ENCODE results near the gene ZBTB7A. TPM values are rescaled to one million over a fixed set of nuclear protein-coding genes. Genes with fewer than 3 reads are reported as not detected.

Gene ZBTB7A
- total RNA-seq, 1 experiment from 2014 or later = 8.6 TPM

GRCh38 chr19:4058693-4059452 lies 7.8 kb downstream of the ZBTB7A start:
- H3K4me3 ChIP-seq = no peak overlapping the region
- no peaks in the 10 kb centered on the region for H3K9me3 ChIP-seq (replicated peaks)
- no peaks in the 10 kb centered on the region for H3K27me3 ChIP-seq
- no peaks in the 10 kb centered on the region for H3K4me1 ChIP-seq
- H3K36me3 ChIP-seq = peaks cover 12% of the 10 kb centered on the region
- DNase-seq = no peak
- no peak overlapping the region for H3K27ac ChIP-seq

DNA sequence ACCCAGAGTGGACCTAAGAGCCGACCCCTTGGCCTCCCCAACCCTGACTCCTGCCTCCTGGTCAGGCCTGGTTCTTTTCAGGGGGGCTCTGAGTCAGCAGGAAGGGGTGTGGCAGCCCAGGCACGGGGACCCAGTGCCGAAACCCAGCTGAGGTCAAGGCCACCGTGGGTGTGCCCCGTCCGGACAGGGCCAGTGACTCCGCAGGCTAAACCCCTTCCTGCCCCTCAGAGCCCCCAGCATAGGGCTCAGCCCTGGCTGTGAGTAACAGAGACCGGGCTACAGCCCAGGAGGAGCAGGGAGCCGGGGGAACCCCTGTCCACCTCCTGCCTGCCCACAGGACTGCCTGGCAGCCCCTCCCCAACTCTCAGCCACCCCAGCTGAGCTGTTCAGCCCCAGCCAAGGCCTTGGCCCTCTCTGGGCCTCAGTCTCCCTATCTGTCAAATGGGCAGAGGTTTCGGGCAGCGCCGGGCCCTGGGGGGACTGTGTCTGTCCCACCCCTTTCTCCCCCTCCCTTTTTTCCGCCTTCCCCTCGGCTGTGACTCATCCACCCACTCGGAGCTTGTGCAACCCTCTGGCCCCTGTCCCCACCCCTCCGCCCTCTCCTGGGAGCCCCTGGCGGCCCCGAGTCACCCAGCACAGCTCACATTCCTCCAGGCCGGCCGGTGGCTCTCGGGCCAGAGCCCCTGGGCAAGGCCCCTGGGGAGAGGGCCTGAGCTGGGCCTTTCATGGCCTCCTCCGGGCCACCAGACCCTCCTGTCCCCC lies 8.6 kb downstream of the ZBTB7A start:
- Histone ChIP-seq H3K4me3 (no peak overlapping the region), H3K27me3 (no peaks in the 10 kb centered on the region), H3K4me1 (no peaks in the 10 kb centered on the region), H3K36me3 (peaks cover 20% of the 10 kb centered on the region), H3K27ac (no peak overlapping the region), H3K9me3 (replicated peaks) (no peaks in the 10 kb centered on the region)
- no peak for DNase-seq

GRCh38 chr19:4055209-4055552 lies 11.5 kb downstream of the ZBTB7A start:
- Histone ChIP-seq H3K27ac (no peak overlapping the region), H3K27me3 (no peaks in the 10 kb centered on the region), H3K4me3 (no peak overlapping the region), H3K4me1 (no peaks in the 10 kb centered on the region), H3K36me3 (peaks cover 21% of the 10 kb centered on the region), H3K9me3 (replicated peaks) (no peaks in the 10 kb centered on the region)
- no peak for DNase-seq

DNA sequence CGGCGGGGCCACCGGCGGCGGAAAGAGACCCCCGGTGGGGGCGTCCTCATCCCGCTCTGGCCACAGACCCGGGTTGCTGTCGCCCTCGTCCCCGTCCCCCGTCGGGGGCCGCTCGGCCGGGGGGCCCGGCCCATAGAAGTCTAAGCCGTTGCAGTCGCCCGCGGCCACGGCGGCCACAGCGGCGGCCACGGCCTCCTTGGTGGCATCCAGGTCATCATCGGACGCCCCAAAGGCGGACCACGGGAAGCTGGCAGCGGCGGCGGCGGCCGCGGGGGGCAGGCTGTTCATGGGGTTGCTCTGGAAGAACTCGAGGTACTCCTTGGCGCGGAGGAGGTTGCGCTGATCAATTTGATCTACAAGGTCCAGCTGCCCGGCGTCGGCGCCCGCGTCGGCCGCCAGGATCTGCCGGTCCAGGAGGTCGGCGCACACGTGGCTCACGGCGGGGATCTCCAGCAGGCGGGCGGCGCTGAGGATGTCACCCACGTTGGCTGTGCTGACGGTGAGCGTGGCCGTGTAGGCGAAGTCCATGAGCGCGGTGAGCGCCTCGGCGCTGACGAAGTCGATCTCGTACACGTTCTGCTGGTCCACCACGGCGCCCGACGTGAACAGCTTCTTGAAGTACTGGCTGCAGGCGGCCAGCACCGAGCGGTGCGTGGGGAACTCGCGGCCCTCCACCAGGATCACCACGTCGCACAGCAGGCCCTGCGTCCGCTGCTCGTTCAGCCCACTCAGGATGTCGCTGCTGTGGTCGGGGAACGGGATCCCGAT lies 12.1 kb downstream of the ZBTB7A start:
- no peaks in the 10 kb centered on the region for H3K9me3 ChIP-seq (replicated peaks)
- no peak overlapping the region for H3K27ac ChIP-seq
- no peak overlapping the region for H3K4me3 ChIP-seq
- H3K27me3 ChIP-seq = no peaks in the 10 kb centered on the region
- H3K36me3 ChIP-seq = peaks cover 21% of the 10 kb centered on the region
- no peak for DNase-seq
- no peaks in the 10 kb centered on the region for H3K4me1 ChIP-seq

GRCh38 chr19:4053423-4054324 lies 13.0 kb downstream of the ZBTB7A start:
- DNase-seq = no peak
- Histone ChIP-seq H3K27ac (no peak overlapping the region), H3K4me3 (no peak overlapping the region), H3K27me3 (no peaks in the 10 kb centered on the region), H3K4me1 (no peaks in the 10 kb centered on the region), H3K9me3 (replicated peaks) (no peaks in the 10 kb centered on the region), H3K36me3 (peaks cover 21% of the 10 kb centered on the region)

- no peak overlapping the region for H3K27ac ChIP-seq
- peaks cover 27% of the 10 kb centered on the region for H3K36me3 ChIP-seq
- H3K27me3 ChIP-seq = no peaks in the 10 kb centered on the region
- H3K4me1 ChIP-seq = no peaks in the 10 kb centered on the region
- H3K4me3 ChIP-seq = no peak overlapping the region
- no peak for DNase-seq
- H3K9me3 ChIP-seq (replicated peaks) = no peaks in the 10 kb centered on the region
Measured at GRCh38 chr19:4052993-4053422, 13.7 kb downstream of the ZBTB7A start.

DNA sequence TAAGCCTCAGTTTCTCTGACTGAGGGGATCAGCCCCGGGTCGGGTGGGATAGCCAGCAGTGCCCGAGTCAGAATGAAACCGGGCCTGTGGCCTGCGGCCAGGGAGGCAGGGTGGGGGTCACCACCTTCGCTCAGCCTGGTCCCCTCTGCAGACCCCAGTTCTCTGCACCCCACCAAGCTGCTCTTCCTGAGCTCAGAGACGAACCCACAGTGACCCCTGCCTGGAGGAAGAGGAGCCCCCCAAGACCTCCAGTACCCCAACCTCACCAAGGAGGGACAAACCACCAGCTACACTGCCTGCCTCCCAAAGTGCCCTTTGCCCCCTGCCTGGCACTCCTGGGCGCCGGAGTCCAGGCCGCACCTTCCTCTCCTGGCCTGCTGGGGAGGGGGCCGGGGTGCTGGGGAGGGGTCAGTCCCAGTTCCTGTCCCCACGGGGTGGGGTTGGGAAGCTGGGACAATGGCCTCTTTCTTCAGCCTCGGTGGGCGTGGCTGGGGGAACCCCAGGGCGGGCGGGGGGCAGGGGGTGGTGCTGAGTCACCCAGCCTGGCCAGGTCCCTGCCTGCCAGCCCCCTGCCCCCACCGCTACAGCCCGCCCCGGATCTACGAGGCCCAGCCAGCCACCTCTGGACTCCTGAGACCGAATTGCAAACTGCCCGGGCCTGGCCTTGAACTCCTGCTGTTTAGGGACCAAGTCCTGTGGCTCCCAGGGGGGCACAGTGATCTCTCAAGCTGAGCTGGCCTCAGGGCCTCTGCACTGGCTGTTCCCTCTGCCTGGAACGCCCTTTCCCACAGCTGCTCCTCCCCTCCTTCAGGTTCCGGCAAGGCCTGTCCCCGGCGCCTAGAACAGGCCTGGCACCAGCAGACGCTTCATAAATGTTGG lies 14.3 kb downstream of the ZBTB7A start:
- Histone ChIP-seq H3K27ac (no peak overlapping the region), H3K9me3 (replicated peaks) (no peaks in the 10 kb centered on the region), H3K4me1 (no peaks in the 10 kb centered on the region), H3K27me3 (no peaks in the 10 kb centered on the region), H3K4me3 (no peak overlapping the region), H3K36me3 (peaks cover 27% of the 10 kb centered on the region)
- DNase-seq = no peak

GRCh38 chr19:4051175-4052101 lies 15.3 kb downstream of the ZBTB7A start:
- Histone ChIP-seq H3K27ac (no peak overlapping the region), H3K36me3 (peaks cover 27% of the 10 kb centered on the region)
- DNase-seq = no peak

DNA sequence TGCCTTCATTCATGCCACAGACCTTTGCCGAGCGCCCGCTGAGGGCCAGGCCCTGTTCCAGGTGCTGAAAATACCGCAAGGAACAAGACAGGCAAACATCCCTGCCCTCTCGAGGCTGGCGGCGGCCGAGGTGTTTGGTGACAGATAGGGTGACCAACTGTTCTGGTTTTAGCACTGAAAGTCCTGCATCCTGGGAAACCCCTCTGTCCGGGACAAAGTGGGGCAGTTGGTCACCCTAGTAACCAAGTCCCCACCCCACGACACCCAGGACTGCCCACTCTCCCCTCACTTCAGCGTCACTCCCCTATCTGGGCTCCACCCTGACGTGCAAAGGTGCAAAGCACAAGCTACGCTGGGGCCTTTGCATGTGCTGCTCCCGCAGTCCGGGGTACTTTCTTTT lies 17.3 kb downstream of the ZBTB7A start:
- Histone ChIP-seq H3K27ac (no peak overlapping the region), H3K4me1 (no peaks in the 10 kb centered on the region), H3K9me3 (replicated peaks) (no peaks in the 10 kb centered on the region), H3K36me3 (peaks cover 19% of the 10 kb centered on the region), H3K27me3 (no peaks in the 10 kb centered on the region), H3K4me3 (no peak overlapping the region)
- no peak for DNase-seq

More at GRCh38 chr19:4051175-4052101, 15.3 kb downstream of the ZBTB7A start:
- no peaks in the 10 kb centered on the region for H3K9me3 ChIP-seq (replicated peaks)
- H3K27me3 ChIP-seq = no peaks in the 10 kb centered on the region
- H3K4me1 ChIP-seq = no peaks in the 10 kb centered on the region
- no peak overlapping the region for H3K4me3 ChIP-seq

- H3K27me3 ChIP-seq = no peaks in the 10 kb centered on the region
- no peak overlapping the region for H3K27ac ChIP-seq
- H3K4me3 ChIP-seq = no peak overlapping the region
- no peak for DNase-seq
- no peaks in the 10 kb centered on the region for H3K4me1 ChIP-seq
- no peaks in the 10 kb centered on the region for H3K9me3 ChIP-seq (replicated peaks)
- H3K36me3 ChIP-seq = peaks cover 7% of the 10 kb centered on the region; the same call in 1 of the 2 replicates
Measured at GRCh38 chr19:4046946-4047683, 19.6 kb downstream of the ZBTB7A start.

GRCh38 chr19:4046362-4046691 lies 20.4 kb downstream of the ZBTB7A start:
- H3K36me3 ChIP-seq = peaks cover 7% of the 10 kb centered on the region; the same call in 1 of the 2 replicates
- no peaks in the 10 kb centered on the region for H3K9me3 ChIP-seq (replicated peaks)
- H3K4me3 ChIP-seq = no peak overlapping the region
- no peak overlapping the region for H3K27ac ChIP-seq
- no peaks in the 10 kb centered on the region for H3K27me3 ChIP-seq
- no peaks in the 10 kb centered on the region for H3K4me1 ChIP-seq
- DNase-seq = no peak

- Histone ChIP-seq H3K9me3 (replicated peaks) (no peaks in the 10 kb centered on the region), H3K4me1 (no peaks in the 10 kb centered on the region), H3K36me3 (peaks cover 7% of the 10 kb centered on the region; the same call in 1 of the 2 replicates), H3K27me3 (no peaks in the 10 kb centered on the region), H3K27ac (no peak overlapping the region), H3K4me3 (no peak overlapping the region)
- no peak for DNase-seq
Measured at GRCh38 chr19:4045597-4046361, 20.9 kb downstream of the ZBTB7A start.

Data from SJCRH30 (cell line).